MM.1S (cell line): Measurements from ENCODE around the gene RAD21L1.

Experiments used
- DNase-seq: peaks from one replicate; pipeline ENCODE4 v3.0.0-alpha.2; 2015
- H2AFZ ChIP-seq: fragments of 300-600 bp; sonication (generic); 2 replicates; pipeline ENCODE4 v1.6.0; 2016; ENCODE audit warnings: antibody characterized with exemption, low read length
- H3F3A ChIP-seq: fragments of 300-600 bp; sonication (generic); 2 replicates; pipeline ENCODE4 v1.6.1; 2016; ENCODE audit warnings: mild to moderate bottlenecking, antibody characterized with exemption, low read length, moderate library complexity, mixed read lengths; ENCODE audit not compliant: insufficient read depth
- H3K27ac ChIP-seq: fragments of 300-600 bp; sonication (generic); 2 replicates; pipeline ENCODE4 v1.5.1; 2016; ENCODE audit warnings: mild to moderate bottlenecking, low read length
- H3K27me3 ChIP-seq: fragments of 300-600 bp; sonication (generic); replicated peaks from 2 replicates; pipeline ENCODE4 v1.6.0; 2016; ENCODE audit warnings: low read length; ENCODE audit not compliant: insufficient read depth
- H3K36me3 ChIP-seq: fragments of 300-600 bp; sonication (generic); replicated peaks from 2 replicates; pipeline ENCODE4 v1.6.1; 2016; ENCODE audit warnings: mild to moderate bottlenecking, low read length, mixed read lengths; ENCODE audit not compliant: insufficient read depth
- H3K4me1 ChIP-seq: fragments of 300-600 bp; sonication (generic); 2 replicates; pipeline ENCODE4 v1.6.1; 2016; ENCODE audit warnings: low read length, mixed read lengths
- H3K4me2 ChIP-seq: fragments of 300-600 bp; sonication (generic); 2 replicates; pipeline ENCODE4 v1.6.0; 2016; ENCODE audit warnings: low read depth, low read length
- H3K4me3 ChIP-seq: fragments of 300-600 bp; sonication (generic); 2 replicates; pipeline ENCODE4 v1.5.1; 2016; ENCODE audit warnings: low read length, mixed read lengths
- H3K79me2 ChIP-seq: fragments of 300-600 bp; sonication (generic); 2 replicates; pipeline ENCODE4 v1.6.1; 2016; ENCODE audit warnings: mixed run types, low read length, mixed read lengths
- H3K9ac ChIP-seq: fragments of 300-600 bp; sonication (generic); 2 replicates; pipeline ENCODE4 v1.6.1; 2016; ENCODE audit warnings: low read length, mixed read lengths
- H3K9me2 ChIP-seq: fragments of 300-600 bp; sonication (generic); replicated peaks from 2 replicates; pipeline ENCODE4 v1.6.1; 2016; ENCODE audit warnings: mild to moderate bottlenecking, low read length, mixed read lengths; ENCODE audit not compliant: insufficient read depth
- H3K9me3 ChIP-seq: fragments of 300-600 bp; sonication (generic); replicated peaks from 2 replicates; pipeline ENCODE4 v1.6.1; 2016; ENCODE audit warnings: mild to moderate bottlenecking, low read length, mixed read lengths; ENCODE audit not compliant: insufficient read depth
- H4K20me1 ChIP-seq: fragments of 300-600 bp; sonication (generic); 2 replicates; pipeline ENCODE4 v1.6.1; 2016; ENCODE audit warnings: mild to moderate bottlenecking, low read length, moderate library complexity, mixed read lengths; ENCODE audit not compliant: insufficient read depth
- CTCF ChIP-seq: fragments of 300-600 bp; sonication (generic); IDR thresholded peaks from 2 replicates; pipeline ENCODE4 v1.5.1; 2016; ENCODE audit warnings: antibody characterized with exemption, low read length, mixed read lengths
- EZH2 ChIP-seq: fragments of 300-600 bp; sonication (generic); optimal IDR thresholded peaks from 2 replicates; pipeline ENCODE3; 2017; ENCODE audit warnings: low read depth, mild to moderate bottlenecking, antibody characterized with exemption, low read length, mixed read lengths
- EZH2phosphoT487 ChIP-seq: fragments of 300-600 bp; sonication (generic); IDR thresholded peaks from 2 replicates; pipeline ENCODE4 v1.6.1; 2018; ENCODE audit warnings: antibody characterized with exemption, low read length

RAD21L1 gene

DNA sequence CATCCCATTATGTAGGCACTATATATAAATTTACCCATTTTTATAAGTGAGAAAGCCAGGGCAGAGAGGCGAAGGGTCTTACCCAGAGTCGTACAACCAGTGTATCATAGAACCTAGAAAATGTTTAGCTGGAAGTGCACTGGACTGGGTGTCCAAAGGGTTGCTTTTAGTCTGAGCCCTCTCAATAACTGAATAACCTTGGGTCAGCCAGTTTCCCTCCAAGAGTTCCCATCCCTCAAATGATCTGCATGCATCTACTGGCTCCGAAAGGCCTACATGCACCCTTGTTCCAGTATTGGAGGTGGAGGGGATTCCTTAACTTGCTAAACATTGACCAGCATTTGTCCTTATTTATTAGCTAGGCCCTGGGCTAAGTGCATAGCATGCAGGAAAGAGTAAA lies 44.0 kb downstream of the RAD21L1 start:
- Histone ChIP-seq H3K4me3 (no peak overlapping the region), H3K9ac (no peak overlapping the region), H3K27me3 (no peaks in the 10 kb centered on the region), H3K4me2 (no peak overlapping the region), H2AFZ (no peak overlapping the region), H3K9me3 (no peaks in the 10 kb centered on the region), H3K9me2 (no peaks in the 10 kb centered on the region), H3K36me3 (no peaks in the 10 kb centered on the region), H4K20me1 (no peaks in the 10 kb centered on the region), H3F3A (no peaks in the 10 kb centered on the region), H3K27ac (no peak overlapping the region), H3K79me2 (no peaks in the 10 kb centered on the region), H3K4me1 (peaks cover 7% of the 10 kb centered on the region)
- TF ChIP-seq CTCF (no peak), EZH2phosphoT487 (no peak), EZH2 (no peak)
- DNase-seq: no peak

GRCh38 chr20:1272368-1273100 lies 46.7 kb downstream of the RAD21L1 start:
- Histone ChIP-seq H3K9me3 (no peaks in the 10 kb centered on the region), H2AFZ (no peak overlapping the region), H3K36me3 (no peaks in the 10 kb centered on the region), H3K4me2 (no peak overlapping the region), H4K20me1 (no peaks in the 10 kb centered on the region), H3K4me1 (no peaks in the 10 kb centered on the region), H3K4me3 (no peak overlapping the region), H3K27me3 (no peaks in the 10 kb centered on the region), H3K9ac (no peak overlapping the region), H3K27ac (no peak overlapping the region), H3F3A (no peaks in the 10 kb centered on the region), H3K9me2 (no peaks in the 10 kb centered on the region), H3K79me2 (no peaks in the 10 kb centered on the region)
- no peak for TF ChIP-seq EZH2
- TF ChIP-seq EZH2phosphoT487: no peak
- TF ChIP-seq CTCF: no peak
- DNase-seq: no peak

GRCh38 chr20:1273366-1273765 lies 47.5 kb downstream of the RAD21L1 start:
- no peak for DNase-seq
- Histone ChIP-seq H3F3A (no peaks in the 10 kb centered on the region), H3K4me1 (no peaks in the 10 kb centered on the region)

More at GRCh38 chr20:1273366-1273765, 47.5 kb downstream of the RAD21L1 start:
- Histone ChIP-seq H3K4me2 (no peak overlapping the region), H3K27me3 (no peaks in the 10 kb centered on the region), H4K20me1 (no peaks in the 10 kb centered on the region), H3K9ac (no peak overlapping the region), H3K27ac (no peak overlapping the region), H3K36me3 (no peaks in the 10 kb centered on the region), H3K9me3 (no peaks in the 10 kb centered on the region), H2AFZ (no peak overlapping the region), H3K9me2 (no peaks in the 10 kb centered on the region), H3K4me3 (no peak overlapping the region), H3K79me2 (no peaks in the 10 kb centered on the region)
- TF ChIP-seq EZH2phosphoT487: no peak
- TF ChIP-seq CTCF: no peak
- TF ChIP-seq EZH2: no peak
